ENCODE data around the gene SLC8A3. TPM values are rescaled to one million over a fixed set of nuclear protein-coding genes. Genes with fewer than 3 reads are reported as not detected.

Gene SLC8A3
- total RNA-seq, 1 experiment from 2014 or later: 0.13 TPM

DNA sequence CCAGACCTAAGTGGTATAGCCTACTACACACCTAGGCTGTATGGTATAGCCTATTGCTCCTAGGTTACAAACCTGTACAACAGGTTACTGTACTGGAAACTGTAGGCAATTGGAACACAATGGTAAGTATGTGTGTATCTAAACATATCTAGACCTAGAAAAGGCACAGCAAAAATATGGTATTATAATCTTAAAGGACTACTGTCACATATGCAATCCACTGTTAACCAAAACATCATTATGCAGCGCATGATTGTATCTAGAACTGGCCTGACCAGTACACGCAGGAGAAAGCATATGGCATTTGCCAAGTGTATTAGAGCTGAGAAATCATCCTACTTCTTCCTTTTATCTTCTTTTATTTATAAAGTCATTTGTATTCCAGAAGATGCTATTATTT is 75.5 kb downstream of the SLC8A3 start:
- Mint-ChIP-seq H3K27me3 (ENCODE audit: low read depth) (peaks cover 4% of the 10 kb centered on the region; the same call in 1 of the 2 replicates), H3K27ac (no peak overlapping the region), H3K36me3 (ENCODE audit: insufficient read depth in 1 of 3, low read depth in 3 of 3) (no peaks in the 10 kb centered on the region; a peak in 1 of 7 replicates), H3K4me1 (peaks cover 21 to 22% of the 10 kb centered on the region in 2 experiments), H3K9me3 (no peaks in the 10 kb centered on the region), H3K4me3 (no peak overlapping the region)
- no CpG with 5 or more reads among the region's 2 CpGs for WGBS (ENCODE audit: extremely low coverage, insufficient read length, low lambda C conversion rate)
- no peak for DNase-seq
- H3K27me3 ChIP-seq (ENCODE audit: insufficient read depth, low read length): no peaks in the 10 kb centered on the region
- no peak overlapping the region for H2BK5ac ChIP-seq (ENCODE audit: insufficient read length, low read length)
- H3K14ac ChIP-seq (ENCODE audit: insufficient read depth, low read length): no peak overlapping the region
- no peaks in the 10 kb centered on the region for H3K79me1 ChIP-seq (ENCODE audit: insufficient read depth, low read depth, low read length, poor library complexity, severe bottlenecking)
- no peak overlapping the region for H2BK20ac ChIP-seq (ENCODE audit: low read depth, low read length, poor library complexity, severe bottlenecking)
- H2BK12ac ChIP-seq (ENCODE audit: insufficient read length, low read depth, low read length): no peak overlapping the region
- no peak overlapping the region for H2BK15ac ChIP-seq (ENCODE audit: low read depth, low read length)
- H3K4me1 ChIP-seq (ENCODE audit: insufficient read depth, low read length): peaks cover 4% of the 10 kb centered on the region
- no peak overlapping the region for H3K9ac ChIP-seq (ENCODE audit: extremely low read depth, insufficient read length, low read length)
- H3K4me2 ChIP-seq (ENCODE audit: insufficient read depth, insufficient read length, low read length): no peak overlapping the region
- no peak overlapping the region for H3K56ac ChIP-seq (ENCODE audit: insufficient read length, low read depth, low read length)
- TF ChIP-seq, protein P1, sequence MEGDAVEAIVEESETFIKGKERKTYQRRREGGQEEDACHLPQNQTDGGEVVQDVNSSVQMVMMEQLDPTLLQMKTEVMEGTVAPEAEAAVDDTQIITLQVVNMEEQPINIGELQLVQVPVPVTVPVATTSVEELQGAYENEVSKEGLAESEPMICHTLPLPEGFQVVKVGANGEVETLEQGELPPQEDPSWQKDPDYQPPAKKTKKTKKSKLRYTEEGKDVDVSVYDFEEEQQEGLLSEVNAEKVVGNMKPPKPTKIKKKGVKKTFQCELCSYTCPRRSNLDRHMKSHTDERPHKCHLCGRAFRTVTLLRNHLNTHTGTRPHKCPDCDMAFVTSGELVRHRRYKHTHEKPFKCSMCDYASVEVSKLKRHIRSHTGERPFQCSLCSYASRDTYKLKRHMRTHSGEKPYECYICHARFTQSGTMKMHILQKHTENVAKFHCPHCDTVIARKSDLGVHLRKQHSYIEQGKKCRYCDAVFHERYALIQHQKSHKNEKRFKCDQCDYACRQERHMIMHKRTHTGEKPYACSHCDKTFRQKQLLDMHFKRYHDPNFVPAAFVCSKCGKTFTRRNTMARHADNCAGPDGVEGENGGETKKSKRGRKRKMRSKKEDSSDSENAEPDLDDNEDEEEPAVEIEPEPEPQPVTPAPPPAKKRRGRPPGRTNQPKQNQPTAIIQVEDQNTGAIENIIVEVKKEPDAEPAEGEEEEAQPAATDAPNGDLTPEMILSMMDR (conservative IDR thresholded peaks at IDR 0.05): no peak
- no peaks in the 10 kb centered on the region for H3K79me2 ChIP-seq (ENCODE audit: insufficient read depth, low read length)
- H4K91ac ChIP-seq (ENCODE audit: insufficient read length, low read depth, low read length): no peak overlapping the region
- H3T11ph ChIP-seq (ENCODE audit: low read length): no peak overlapping the region
- no peak overlapping the region for H2AFZ ChIP-seq (ENCODE audit: low read length)
- H3K18ac ChIP-seq (ENCODE audit: insufficient read length, low read depth, low read length): no peak overlapping the region
- no peak overlapping the region for H4K8ac ChIP-seq (replicated peaks; ENCODE audit: insufficient read length, low read depth, low read length)
- H3K4ac ChIP-seq (ENCODE audit: low read depth, low read length): no peak overlapping the region
- H2BK120ac ChIP-seq (ENCODE audit: low read depth, low read length, poor library complexity, severe bottlenecking): no peak overlapping the region
- H3K23ac ChIP-seq (ENCODE audit: insufficient read length, low read depth, low read length): no peak overlapping the region
- H2AK5ac ChIP-seq (ENCODE audit: insufficient read length, low read length): no peak overlapping the region
- H4K20me1 ChIP-seq (ENCODE audit: control insufficient read depth, insufficient read depth, insufficient read length): no peaks in the 10 kb centered on the region
- no peak overlapping the region for H3K27ac ChIP-seq (ENCODE audit: insufficient read length, low read depth, low read length)
- no peaks in the 10 kb centered on the region for H3K9me3 ChIP-seq (ENCODE audit: control insufficient read depth, low read depth, low read length)
- H4K5ac ChIP-seq (ENCODE audit: insufficient read length, low read depth, low read length): no peak overlapping the region
- no peaks in the 10 kb centered on the region for H3K23me2 ChIP-seq (ENCODE audit: insufficient read length, low read depth, low read length, poor library complexity, severe bottlenecking)

All from H9 (cell line).